ENCODE data around the gene DNER.
A peak's percentile ranks its signal among the peaks of the same experiment; 100 is the strongest.
"Not testable (repeated sequence)": the region's sequence is repeated elsewhere in the genome, so short reads cannot be mapped to it uniquely, and the experiment has no call there.

Gene DNER

DNA sequence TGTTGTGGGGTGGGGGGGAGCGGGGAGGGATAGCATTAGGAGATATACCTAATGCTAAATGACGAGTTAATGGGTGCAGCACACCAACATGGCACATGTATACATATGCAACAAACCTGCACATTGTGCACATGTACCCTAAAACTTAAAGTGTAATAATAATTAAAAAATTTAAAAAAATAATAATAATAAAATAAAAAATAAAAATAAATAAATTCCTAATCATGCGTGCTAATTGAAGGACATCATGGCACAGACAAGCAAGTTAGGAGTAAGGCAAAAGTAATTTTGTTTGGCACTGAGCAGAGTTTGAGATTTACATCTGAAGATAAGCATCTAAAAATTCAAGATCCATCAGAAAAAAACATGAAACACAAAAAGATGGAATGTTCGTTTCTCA, 100.3 kb downstream of the DNER start:
- not testable (repeated sequence) for DNase-seq

DNA sequence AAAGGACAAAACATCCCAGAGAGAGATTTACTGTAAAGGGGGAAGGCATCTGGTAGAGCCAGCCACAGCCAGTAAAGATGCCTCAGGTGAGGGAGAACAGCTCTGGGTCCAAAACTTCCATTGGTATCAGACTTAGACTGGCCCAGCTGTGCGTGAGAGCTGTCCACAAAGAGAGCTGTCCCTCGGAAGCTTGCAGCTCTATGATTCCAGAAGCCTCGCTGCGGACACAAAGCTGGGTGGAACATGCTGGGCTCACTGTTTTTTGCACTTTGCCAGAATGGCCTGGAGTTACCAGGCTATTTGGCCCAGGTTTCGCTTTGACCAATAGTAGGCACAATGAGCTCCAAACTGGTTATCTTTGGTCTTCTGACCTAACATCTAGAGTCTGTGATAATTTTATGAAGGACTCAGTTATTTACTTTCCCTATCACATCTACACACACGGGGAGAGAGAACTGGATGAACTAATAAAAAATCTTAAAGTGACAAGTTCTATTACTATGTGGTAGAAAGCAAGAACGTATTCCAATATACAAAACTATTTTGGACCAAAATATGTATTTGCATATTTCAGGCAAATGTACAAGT, 101.9 kb downstream of the DNER start:
- no peak for DNase-seq

DNA sequence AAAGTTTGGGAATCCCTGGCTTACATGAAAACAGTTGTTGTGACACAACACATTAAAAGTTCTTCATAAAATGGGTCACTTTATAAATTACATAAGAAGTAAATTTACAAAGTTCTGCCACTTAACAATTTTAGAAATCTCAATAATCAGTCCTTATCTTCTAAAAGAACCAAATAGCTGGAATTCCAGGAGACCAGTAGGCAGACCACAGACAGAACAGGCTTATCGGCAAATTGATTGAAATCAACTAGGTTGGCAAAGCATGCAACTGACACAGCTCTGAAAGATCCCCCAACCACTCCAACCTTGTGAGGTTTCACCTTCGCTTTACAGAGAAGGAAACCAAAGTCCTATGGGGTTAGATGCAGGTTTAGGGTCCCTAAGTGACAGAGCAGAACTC, 103.0 kb downstream of the DNER start:
- no peak for DNase-seq

DNA sequence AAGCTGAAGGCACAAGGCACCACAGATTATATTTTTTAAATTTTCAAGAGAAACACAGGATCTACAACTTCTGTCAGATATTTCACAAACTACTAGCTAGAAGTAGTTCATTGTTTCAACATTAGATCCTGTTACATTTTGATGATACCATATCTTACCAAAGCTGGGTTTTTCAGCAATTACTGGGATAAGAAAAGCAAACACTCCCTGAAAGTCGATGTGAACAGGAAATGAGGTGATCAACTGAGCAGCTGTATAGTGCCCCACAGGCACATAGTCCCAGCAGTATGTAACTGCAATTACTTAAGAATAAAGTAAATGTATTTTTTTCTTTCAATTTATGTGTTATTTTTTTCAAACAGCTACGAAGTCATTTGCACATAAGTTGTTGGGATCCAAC, 103.5 kb downstream of the DNER start:
- peak; percentile 34 for DNase-seq

GRCh38 chr2:229610333-229610732, 104.0 kb downstream of the DNER start:
- DNase-seq: no peak

DNA sequence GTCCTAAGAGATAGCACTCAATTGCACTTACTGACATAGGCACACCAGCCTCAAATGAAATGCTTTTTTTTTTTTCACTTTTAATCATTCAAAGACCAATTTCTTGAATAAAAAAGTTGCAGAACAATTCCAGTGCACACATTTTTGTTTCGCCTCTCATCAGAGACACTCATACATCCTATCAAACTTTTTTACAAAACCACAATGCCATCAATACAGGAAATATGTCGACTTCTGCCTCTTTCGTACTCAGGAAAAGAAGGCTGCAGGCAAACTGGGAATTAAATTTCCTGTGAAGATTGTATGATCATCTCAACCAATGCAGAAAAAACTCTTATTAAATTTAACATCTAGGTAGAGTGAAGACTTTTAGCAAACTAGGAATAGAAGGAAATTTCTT, 112.4 kb downstream of the DNER start:
- no peak for DNase-seq

- peak; percentile 8 for DNase-seq
Observed at GRCh38 chr2:229601396-229601795, 113.0 kb downstream of the DNER start.

DNA sequence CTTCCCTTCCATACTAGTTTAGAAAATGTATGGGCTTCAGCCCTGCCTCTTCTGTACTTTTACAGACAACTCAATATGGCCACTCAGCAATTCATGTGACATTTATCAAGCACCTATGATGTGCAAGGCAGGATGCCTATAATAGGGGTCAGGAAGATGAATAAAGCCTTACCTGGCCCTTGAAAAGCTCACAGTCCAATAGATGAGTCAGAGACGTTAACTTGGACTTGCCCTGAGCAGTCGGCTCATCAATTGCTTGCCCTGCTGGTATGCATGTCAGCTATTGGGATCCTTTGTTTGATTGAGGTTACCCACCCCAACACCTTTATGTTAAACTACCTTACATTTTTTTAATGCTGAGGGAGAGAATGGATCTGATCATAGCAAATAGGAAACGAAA, 116.1 kb downstream of the DNER start:
- DNase-seq: no peak

DNA sequence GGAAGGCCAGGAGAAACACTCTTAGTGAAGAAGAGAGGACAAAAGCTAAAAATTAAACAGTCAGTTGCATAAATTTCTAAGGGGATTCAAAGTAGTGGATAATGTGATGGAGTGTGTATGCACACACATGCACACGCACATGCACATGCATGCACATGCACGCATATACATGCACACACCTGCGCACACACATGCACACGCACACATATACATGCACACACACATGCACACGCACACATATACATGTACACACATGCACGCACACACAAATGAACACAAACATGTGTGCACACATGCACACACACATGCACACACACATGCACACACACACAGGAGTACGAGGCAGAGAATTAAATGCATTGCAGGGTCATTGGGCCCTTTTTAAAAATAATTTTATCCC, 117.6 kb downstream of the DNER start:
- no peak for DNase-seq

- no peak for DNase-seq
Observed at GRCh38 chr2:229591611-229592010, 122.7 kb downstream of the DNER start.

- peak; percentile 80 for DNase-seq
Observed at GRCh38 chr2:229586746-229587705, 127.3 kb downstream of the DNER start.

DNA sequence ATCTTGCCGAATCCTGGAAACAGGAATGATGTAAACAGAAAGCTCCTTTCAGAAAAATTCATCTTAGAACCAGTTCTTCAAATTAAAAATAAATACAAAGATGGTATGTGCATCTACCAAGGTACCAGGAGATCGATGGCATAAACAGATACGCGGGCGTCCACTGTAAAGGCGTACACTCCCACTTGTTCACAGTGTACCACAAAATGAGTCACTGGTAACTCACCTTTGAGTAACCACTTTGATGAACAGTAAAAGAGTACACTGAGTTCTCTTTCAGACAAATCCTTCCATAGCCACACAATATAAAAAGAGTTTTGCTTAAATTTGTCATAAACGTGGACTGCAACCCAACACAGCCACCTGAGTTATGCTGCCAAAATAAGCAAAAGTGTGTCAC, 128.3 kb downstream of the DNER start:
- DNase-seq: peak; percentile 29

DNA sequence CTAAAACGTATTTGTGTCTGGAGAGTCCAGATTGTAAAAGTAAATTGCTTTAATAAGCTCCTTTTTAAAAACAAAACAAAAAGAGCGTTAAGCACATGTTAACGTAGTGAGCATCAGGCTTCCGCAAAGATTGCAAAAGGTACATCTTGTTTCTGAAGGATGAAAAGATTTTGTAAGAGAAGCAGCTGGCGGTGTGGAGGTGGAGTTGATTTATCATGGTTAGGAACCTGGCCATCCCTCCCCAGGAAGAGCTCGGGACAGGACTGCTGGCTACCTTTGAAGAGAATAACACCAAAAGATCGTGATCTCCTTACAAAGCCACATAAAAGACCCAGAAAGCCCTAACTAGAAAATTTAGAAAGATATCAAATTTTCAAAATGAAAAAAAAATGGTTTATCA, 132.2 kb downstream of the DNER start:
- DNase-seq: no peak

DNA sequence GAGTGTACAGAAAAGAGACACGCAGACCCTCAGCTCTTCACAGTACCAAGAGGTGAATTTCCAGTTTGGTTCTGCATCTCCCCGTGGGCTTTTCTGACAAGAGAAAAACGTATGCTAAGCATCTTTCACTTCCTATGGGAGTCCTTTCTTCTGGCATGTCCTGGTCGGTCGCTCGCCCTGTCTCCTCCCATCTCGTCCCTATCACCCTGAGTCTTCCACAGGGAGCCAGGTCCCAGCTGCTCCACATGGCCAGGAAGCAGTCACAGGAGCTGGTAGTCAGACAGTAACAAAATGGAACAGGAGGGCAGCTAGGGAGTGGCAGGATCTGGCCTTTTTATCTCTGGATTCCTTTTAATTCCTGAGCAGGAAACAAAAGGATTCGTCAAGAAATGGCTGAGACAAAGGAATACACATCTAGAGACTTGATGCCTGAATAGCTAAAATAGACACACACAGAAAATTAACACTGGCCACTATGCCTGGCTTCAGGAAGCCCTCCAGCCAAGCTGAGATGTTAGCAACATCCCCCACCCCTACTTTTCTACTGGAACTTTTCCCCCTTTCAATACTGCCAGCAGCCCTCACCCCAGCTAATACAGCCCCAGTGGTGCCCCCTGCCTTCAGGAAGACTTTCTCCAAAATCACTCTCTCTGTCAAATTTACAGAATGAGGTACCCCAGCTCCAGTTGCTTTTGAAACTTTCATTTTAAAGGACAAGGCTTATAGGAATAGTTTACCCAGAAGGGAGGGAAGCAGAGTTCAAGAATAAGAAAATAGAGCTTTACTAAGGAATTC, 136.1 kb downstream of the DNER start:
- DNase-seq: no peak

DNA sequence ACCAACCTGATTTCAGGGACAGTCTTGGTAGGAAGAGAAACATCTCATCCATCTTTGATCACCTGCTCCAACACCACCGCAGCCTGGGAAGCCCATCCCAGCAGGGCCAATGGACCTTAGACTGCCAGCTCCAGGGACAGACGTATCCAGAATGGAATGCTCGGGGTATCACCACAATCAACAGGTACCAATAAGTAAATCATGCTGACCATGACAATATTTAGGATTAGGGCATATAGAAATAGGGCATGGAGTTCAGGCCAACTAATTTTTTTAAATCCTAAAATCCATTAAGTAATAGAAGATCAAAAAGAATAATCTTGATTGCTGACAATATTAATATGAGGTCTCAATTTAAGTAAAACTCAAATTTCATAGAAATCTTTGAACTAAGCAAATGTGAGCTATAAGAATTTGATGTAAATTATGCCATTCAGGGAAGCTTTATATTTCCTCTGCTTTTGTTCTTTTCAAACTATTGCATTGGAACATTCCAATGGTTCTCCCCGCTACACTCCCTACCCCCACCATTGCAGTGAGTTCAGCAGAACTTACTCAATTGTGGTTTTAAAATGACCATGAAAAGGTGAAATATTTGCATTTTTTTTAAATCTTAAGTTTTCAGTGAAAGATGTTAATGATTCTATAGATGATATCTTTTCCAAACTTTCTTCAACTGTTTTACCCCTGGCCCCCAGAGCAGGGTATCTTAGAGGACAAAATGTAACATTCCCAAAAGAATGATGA, 138.6 kb downstream of the DNER start:
- DNase-seq: no peak

- DNase-seq: peak; percentile 15
Observed at GRCh38 chr2:229572507-229573271, 141.7 kb downstream of the DNER start.

- DNase-seq: no peak
Observed at GRCh38 chr2:229571243-229571642, 143.1 kb downstream of the DNER start.

GRCh38 chr2:229566370-229566769, 148.0 kb downstream of the DNER start:
- no peak for DNase-seq

GRCh38 chr2:229564300-229564907, 150.0 kb downstream of the DNER start:
- no peak for DNase-seq

- no peak for DNase-seq
Observed at GRCh38 chr2:229563388-229563787, 151.0 kb downstream of the DNER start.

DNA sequence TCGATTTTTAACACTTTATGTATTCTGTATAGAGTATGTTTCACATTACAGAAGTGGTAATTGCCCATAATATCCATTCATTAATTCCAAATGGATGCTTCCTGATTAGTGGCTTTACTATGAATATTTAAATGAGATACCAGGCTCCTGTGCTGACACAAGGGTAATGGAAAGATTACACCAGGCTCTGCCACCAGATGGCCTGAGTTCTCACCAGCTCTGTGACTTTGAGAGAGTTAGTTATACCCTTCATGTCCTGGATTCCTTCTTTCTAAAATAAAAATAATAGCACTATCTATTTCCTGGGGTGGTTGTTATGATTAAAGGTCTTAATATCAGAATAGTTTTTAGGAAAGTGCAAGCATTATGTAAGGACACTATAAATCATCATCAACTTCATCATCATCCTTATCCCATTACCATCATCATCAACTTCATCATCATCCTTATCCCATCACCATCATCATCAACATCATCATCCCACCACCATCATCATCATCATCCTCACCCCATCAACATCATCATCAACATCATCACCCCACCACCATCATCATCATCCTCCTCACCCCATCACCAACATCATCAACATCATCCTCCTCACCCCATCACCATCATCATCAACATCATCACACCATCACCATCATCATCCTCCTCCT, 151.8 kb downstream of the DNER start:
- DNase-seq: no peak

Measured in HCEC 1CT (cell line).